ENCODE measurements around the gene MACO1.
"Not testable (repeated sequence)": the region's sequence is repeated elsewhere in the genome, so short reads cannot be mapped to it uniquely, and the experiment has no call there.

Gene MACO1

DNA sequence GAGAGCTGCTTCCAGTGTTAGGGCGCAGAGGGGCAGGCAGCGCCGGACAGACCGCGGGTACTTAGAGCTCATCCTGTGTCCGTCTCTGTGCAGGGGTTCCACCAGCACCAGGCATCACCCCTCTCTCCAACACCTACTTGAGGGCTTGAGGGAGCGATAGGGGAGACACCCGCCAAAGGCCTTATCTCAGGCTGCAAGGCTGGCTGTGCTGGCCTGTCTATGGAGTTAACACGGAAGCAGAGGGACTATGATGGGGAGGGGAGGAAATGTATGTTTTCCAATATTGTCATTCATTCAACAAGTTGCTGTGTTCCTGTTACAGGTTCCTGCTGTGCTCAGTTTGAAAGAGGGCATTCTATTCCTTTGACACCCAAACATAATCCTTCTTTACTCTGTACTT, 10.0 kb upstream of the MACO1 start, which contains the start of gene RHCE:
Gene RHCE, minus strand, starts transcription at position 111 of the 400 bp plus-strand sequence. Its CDS starts 39 bp downstream, at position 72.
- in situ Hi-C loops (cut with MboI; ENCODE audit: low sequenced_read_pairs), result loop anchor here (25.0 kb wide), 2 partner anchors 92 to 367 kb away; no protein-coding TSS in a partner anchor

- in situ Hi-C loops (cut with MboI; ENCODE audit: low sequenced_read_pairs), result loop anchor here (25.0 kb wide), 2 partner anchors 89 to 364 kb away; no protein-coding TSS in a partner anchor
Observed at GRCh38 chr1:25423206-25423605, 7.5 kb upstream of the MACO1 start.

DNA sequence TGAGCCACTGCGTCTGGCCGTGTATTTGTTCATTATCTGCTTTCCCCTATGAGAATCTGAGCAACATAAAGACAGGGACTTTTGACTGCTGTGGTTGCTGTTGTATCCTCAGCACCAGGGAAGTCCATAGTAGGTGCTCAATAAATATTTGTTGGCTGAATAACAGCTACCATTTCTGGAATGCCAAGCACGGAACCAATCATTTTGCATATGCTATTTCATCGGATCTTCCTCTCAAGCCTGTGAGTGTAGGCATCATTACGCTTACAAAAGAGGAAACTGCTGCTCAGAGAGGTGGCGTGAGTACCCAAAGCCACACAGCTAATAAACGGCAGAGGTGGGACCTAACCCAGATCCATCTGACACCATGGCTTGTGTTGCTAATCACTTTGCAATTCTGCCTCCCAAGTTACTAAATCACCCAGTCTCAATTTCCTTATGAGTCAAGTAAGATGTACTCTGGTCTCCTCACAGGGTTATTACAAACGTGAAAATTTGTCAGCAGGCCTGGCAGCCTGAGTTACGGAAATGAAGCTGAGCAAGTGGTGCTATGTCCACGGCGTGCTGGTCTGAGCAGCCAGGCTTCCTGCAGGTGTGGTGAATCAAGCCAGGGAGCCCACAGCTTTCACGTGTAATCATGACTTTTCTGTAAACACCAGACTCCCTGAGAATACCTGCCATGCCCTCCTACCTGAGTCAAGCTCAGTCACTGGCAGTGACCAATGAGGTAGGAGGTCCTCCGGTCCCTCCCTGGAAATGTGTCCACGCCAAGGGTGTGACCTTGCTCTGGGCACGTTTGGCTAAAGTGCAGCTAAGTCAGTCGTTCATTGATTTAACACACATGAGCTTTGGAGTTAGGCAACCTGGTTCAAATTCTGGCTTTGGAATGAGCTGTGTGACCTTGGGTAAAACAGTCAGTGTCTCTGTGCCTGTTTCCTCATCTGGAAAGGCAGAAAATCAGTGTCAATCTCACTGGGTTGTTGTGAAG, 5.3 kb upstream of the MACO1 start:
- in situ Hi-C loops (cut with MboI; ENCODE audit: low sequenced_read_pairs), result no loop called here

- in situ Hi-C loops (cut with MboI; ENCODE audit: low sequenced_read_pairs), result no loop called here
Observed at GRCh38 chr1:25427696-25428095, 3.0 kb upstream of the MACO1 start.

DNA sequence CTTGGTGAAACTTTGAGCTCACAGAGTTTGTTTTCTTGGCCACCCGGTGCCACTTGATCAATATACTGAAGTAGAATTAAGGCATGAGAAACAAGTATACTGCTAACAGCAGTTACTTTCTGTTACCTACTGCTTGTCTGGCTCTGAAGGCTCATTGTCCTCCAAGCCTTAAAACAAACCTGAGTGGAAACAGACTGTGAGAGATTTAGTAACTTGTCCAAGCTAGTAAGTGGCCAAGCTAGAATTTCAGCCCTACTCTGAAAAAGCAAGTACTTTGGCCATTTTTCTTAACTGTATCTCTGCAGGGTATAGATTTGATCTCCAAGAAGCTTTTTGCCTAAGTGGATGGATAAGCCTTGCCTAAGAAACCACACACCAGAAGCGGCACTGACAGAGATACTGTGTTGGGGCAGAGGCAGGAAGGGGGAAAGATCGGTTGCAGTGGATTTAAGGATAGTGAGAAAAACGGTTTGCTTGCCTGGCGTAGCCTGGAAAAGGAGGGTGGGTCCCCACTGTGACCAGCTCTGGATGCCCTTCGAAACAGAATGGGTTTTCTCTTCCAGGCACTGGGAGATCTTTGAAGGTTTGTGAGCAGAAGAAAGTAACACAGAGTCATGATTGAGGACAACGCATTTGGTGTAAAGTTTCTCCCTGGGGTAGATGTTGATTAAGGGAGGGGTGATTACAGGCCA, 2.1 kb upstream of the MACO1 start:
- in situ Hi-C loops (cut with MboI; ENCODE audit: low sequenced_read_pairs), result no loop called here

GRCh38 chr1:25430967-25431881, 527 bp downstream of the MACO1 start:
- in situ Hi-C loops (cut with MboI; ENCODE audit: low sequenced_read_pairs), result no loop called here

- in situ Hi-C loops (cut with MboI; ENCODE audit: low sequenced_read_pairs), result no loop called here
Observed at GRCh38 chr1:25431955-25432719, 1.4 kb downstream of the MACO1 start.

DNA sequence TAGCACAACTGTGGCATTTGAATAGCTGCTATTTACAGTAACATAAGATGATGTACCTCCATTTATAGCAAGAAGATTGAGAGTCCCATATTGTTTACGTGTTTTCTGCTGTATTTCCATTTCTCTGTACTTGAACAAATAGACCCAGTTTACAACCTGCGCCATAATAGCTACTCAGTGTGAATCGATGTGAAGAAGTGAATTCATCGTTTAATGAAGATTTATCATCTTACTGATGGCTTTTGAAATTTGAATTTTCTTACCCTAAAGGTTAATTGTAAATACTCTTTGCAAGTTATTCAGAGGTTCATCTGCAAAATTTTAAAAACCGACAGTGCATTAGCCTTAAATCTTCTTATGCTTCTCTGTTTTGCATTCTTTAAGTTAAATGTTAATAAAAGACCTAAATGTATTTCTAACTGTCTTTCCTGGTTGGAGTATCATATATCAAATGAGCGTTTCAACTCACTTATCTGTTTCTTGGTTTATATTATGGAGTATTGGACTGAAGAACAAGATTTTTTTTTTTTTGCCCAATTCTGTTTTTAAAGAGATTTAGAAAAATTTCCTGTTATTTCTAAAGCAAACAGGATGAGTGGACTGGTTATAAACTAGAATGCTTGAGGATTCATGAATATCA, 2.2 kb downstream of the MACO1 start:
- in situ Hi-C loops (cut with MboI; ENCODE audit: low sequenced_read_pairs), result no loop called here

DNA sequence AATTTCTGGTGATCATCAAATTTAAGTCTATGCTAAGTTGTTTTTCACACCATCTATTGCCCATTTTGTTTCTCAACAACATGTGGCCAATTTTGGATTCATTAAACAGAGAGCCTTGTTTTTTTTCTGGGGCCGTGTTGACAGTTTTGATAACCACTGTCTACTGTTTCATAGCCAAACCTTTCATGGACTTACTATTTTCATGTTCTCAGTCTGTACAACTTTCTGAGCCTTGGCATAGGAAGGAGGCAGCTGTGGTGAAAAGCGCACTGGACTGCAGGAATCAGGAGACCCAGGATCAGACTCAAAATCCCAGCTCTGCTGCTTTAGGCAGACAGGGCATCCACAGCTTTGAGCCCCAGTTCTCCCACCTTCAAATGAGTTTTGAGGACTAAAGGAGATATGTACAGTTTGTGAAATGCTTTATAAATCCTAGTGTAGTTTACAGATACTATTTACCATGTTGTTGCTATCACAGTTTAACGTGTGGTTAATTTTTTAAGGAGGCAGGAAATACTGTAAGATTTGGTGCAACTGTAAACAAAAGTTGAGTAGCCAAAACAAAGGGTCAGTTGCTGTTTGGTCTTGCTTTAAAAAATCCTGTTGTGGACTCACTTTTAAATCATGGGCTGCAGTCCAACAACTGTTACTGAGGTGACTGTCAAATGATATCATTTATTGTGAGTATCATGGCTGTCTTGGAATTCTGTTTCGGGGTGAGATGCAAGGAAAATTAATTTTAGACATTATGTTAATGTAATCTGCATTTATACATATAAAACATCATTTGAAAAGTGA, 2.9 kb downstream of the MACO1 start:
- in situ Hi-C loops (cut with MboI; ENCODE audit: low sequenced_read_pairs), result no loop called here

DNA sequence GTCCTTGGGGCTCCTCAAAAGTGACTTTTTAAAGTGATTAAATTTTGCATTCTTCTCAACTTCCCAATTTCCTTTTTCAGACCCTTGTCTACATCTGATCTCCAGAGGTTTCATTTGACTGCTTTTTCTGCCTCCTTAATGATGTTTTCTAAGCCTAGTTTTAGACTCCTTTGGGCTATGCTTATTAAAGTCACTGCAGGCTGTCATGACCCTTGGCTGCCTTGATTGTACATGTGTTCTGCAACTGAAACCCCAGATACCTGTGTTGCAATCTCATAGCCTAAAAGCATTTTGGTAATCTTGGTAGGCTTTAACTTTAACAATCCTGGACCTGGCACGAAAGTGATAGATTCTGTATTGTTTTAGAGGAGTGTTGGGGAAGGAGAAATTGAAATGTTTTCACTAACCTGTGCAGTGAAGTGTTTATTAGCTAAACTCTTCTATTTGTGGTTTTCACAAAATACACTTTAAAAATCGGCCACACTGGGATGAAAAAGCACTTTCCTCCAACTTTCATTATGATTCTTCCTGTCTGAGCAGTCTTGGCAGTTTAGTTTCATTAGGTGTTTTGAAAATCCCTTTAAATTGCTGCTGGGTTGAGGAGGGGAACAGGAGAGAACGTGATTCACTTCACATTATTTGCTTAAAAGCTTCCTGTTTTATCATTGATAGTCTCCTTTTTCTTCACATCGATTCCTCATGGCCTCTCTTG, 4.9 kb downstream of the MACO1 start:
- in situ Hi-C loops (cut with MboI; ENCODE audit: low sequenced_read_pairs), result no loop called here

DNA sequence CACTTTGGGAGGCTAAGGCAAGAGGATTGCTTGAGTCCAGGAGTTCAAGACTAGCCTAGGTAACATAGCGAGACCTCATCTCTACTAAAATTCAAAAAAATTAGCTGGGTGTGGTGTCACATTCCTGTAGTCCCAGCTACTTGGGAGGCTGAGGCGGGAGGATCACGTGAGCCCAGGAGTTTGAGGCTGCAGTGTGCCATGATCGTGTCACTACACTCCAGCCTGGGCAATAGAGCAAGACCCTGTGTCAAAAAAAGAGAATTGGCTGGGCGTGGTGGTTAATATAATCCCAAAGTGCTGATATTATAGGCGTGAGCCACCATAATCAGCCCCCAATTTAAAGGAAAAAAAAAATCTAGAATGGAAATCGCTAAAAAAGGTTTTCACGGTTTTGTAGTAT, 7.0 kb downstream of the MACO1 start:
- in situ Hi-C loops (cut with MboI; ENCODE audit: low sequenced_read_pairs), result no loop called here

GRCh38 chr1:25439287-25439686, 8.6 kb downstream of the MACO1 start:
- in situ Hi-C loops (cut with MboI; ENCODE audit: low sequenced_read_pairs), result no loop called here

GRCh38 chr1:25442178-25442577, 11.5 kb downstream of the MACO1 start:
- in situ Hi-C loops (cut with MboI; ENCODE audit: low sequenced_read_pairs), result no loop called here

DNA sequence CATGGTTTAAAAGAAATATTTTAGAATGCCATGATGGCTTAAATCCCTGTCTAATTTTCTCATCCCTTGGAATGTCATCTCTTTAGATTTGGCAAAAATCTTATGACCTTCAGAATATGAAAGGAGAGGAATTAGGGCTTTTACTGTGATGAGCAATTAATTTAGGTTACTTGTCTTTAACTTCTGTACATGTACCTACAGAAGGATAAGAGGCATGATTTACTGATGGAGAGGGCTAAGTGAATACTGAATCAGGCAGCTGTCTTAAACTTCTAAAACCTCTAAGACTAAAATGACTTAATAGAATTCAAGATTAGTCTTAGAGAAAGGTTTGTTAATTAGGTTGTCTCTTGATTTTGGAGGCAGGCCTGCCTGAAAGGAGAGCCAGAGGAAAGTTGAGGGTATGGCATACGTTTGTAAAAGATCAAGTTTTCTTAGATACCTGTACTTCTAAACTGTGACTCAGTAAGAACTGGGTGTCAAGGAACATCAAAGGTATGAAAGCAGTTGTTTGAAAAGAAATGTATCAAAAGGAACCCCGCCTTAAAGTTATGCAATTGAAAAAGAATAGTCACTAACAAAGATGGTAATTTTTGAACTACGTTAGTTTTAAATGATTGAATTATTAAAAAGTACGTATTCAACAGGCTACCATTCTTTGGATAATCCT, 12.5 kb downstream of the MACO1 start:
- in situ Hi-C loops (cut with MboI; ENCODE audit: low sequenced_read_pairs), result no loop called here

GRCh38 chr1:25444604-25445003, 13.9 kb downstream of the MACO1 start:
- in situ Hi-C loops (cut with MboI; ENCODE audit: low sequenced_read_pairs), result not testable (repeated sequence)

GRCh38 chr1:25445993-25446538, 15.4 kb downstream of the MACO1 start:
- in situ Hi-C loops (cut with MboI; ENCODE audit: low sequenced_read_pairs), result no loop called here

DNA sequence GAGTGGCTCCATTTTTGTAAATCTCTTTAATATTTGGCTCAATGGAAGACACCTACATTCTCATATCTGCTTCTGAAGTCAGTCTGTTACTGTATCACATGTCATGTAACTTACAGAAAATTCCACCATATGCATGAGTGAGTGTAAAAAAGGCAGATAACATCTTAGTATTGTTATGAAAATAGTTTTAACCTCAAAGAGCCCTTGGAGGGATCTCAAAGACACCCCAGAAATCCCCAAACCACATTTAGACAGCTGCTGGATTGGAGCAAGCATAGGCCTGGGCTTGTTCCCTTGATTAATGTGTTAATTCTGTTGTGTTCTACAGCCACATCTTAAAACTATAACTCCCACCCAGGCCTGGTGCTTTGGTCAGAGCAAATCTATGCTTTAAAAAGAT, 16.9 kb downstream of the MACO1 start:
- in situ Hi-C loops (cut with MboI; ENCODE audit: low sequenced_read_pairs), result no loop called here

Data from HL-60/S4 treated with retinoic acid at 250 ng/mL for 4 days and 3 days (cell line).